Ectodermal cell (in vitro differentiated cells): ENCODE data around the gene MAPKAP1.
"Not testable (repeated sequence)": the region's sequence is repeated elsewhere in the genome, so short reads cannot be mapped to it uniquely, and the experiment has no call there.

Experiments used
- H3K27ac ChIP-seq: 2 replicates; pipeline ENCODE4 v1.7.0; 2013; ENCODE audit warnings: mild to moderate bottlenecking, low read depth, low read length; ENCODE audit not compliant: insufficient read depth, poor library complexity, severe bottlenecking
- H3K27me3 ChIP-seq: 2 replicates; pipeline ENCODE4 v1.7.0; 2013; ENCODE audit warnings: mild to moderate bottlenecking, low read length; ENCODE audit not compliant: insufficient read depth, control insufficient read depth, poor library complexity, severe bottlenecking
- H3K36me3 ChIP-seq: one replicate; pipeline ENCODE4 v1.7.0; 2013; ENCODE audit warnings: low read length; ENCODE audit not compliant: control insufficient read depth, insufficient read depth
- H3K4me1 ChIP-seq: one replicate; pipeline ENCODE4 v1.7.0; 2013; ENCODE audit warnings: low read length; ENCODE audit not compliant: control insufficient read depth, insufficient read depth
- H3K4me3 ChIP-seq: 2 replicates; pipeline ENCODE4 v1.7.0; 2013; ENCODE audit warnings: low read depth, low read length, control low read depth; ENCODE audit not compliant: insufficient read depth
- H3K9me3 ChIP-seq: 2 replicates; pipeline ENCODE4 v1.7.0; 2013; ENCODE audit warnings: mild to moderate bottlenecking, low read length, moderate library complexity; ENCODE audit not compliant: control insufficient read depth
- WGBS, 2 experiments: methylation state at CpG; one replicate each; pipeline ENCODE4 v1.1.7; 2013; ENCODE audit warnings: missing lambda C conversion rate in 2 of 2; 5-methylcytosine and 5-hydroxymethylcytosine counted together

Gene MAPKAP1

DNA sequence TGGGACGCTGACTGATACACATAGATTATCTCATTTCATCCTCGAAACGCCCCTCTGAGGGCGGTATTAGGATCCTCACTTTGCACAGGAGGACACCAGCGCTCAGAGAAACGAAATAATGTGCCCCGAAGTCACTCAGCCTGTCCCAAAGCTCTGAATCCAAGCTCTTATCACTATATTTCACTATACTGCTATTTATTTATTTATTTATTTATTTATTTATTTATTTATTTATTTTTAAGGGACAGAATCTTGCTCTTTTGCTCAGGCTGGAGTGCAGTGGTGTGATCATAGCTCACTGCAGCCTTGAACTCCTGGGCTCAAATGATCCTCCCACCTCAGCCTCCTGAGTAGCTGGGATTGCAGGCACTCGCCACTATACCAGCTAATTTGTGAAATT lies 306.8 kb downstream of the MAPKAP1 start:
- H3K27me3 ChIP-seq, H3K4me1 ChIP-seq, H3K27ac ChIP-seq, H3K36me3 ChIP-seq, H3K4me3 ChIP-seq, H3K9me3 ChIP-seq: not testable (repeated sequence)
- 91% methylated on average over 8 of the region's 8 CpGs for WGBS, 2 experiments

DNA sequence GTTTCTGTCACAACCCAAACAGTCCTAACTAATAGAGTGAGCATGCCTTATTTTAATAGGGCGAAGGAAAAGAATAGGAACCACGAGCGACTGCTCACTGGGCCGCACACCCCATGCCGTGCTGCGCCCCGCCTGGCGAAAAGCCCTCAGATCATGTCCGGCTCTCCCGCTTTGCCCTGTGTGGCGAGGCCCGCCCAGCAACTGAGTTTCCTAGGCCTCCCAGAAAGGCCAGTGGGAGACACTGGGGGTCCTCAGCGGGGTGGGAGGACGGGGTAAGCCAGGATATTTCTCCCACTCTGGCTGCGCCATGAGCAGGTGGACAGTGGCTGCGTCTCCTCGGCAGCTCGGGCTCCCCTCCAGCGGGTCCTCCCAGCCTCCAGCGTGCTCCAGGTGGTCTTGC lies 307.3 kb downstream of the MAPKAP1 start:
- Histone ChIP-seq H3K9me3 (no peaks in the 10 kb centered on the region), H3K27ac (no peak overlapping the region), H3K27me3 (no peaks in the 10 kb centered on the region), H3K4me1 (no peaks in the 10 kb centered on the region), H3K4me3 (no peak overlapping the region), H3K36me3 (no peaks in the 10 kb centered on the region)
- 91 to 94% methylated on average over 20 of the region's 20 CpGs for WGBS, 2 experiments

DNA sequence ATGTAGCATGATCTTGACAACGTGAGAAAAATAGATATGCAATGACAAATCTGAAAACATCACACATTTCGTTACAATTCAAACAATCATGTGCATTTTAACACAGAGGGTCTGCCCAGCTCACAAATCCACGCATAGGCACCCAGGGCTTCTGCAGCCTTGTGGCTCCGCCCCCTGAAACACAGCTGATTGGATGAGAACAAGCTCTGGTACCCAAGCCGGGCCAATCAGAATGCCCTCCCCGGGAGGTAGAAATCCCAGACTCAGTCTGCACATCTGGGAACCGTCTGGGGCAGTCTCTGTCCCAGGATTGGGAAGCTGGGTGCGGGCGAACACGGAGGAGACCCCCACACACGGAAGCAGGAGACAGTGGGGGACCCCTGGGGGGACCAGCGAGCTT lies 307.8 kb downstream of the MAPKAP1 start:
- no peaks in the 10 kb centered on the region for H3K4me1 ChIP-seq
- 91 to 93% methylated on average over 12 of the region's 12 CpGs for WGBS, 2 experiments
- H3K4me3 ChIP-seq: no peak overlapping the region
- H3K9me3 ChIP-seq: no peaks in the 10 kb centered on the region
- H3K27me3 ChIP-seq: no peaks in the 10 kb centered on the region
- no peak overlapping the region for H3K27ac ChIP-seq
- H3K36me3 ChIP-seq: no peaks in the 10 kb centered on the region

DNA sequence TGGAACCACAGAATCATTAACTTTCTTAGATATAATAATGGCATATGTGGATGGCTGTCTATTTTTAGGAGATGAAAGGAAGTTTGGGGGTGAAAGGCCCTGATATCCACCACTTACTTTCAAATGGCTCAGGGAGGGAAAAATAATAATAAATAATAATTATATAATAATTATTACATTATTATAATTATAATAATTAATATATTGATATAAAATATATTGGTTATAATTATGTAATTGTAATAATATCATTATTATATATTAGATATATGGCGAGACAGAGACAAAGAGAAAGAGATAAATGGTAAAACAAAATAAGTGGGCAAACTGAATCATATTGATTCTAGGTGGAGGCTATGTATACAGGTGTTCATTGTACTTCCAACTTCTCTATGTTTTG lies 308.8 kb downstream of the MAPKAP1 start:
- Histone ChIP-seq H3K4me1 (no peaks in the 10 kb centered on the region), H3K36me3 (no peaks in the 10 kb centered on the region), H3K9me3 (no peaks in the 10 kb centered on the region), H3K4me3 (no peak overlapping the region), H3K27me3 (no peaks in the 10 kb centered on the region), H3K27ac (no peak overlapping the region)
- WGBS, 2 experiments: 100% methylated on average over 1 of the region's 1 CpG; no CpG with 5 or more reads in 1 of the 2 experiments

DNA sequence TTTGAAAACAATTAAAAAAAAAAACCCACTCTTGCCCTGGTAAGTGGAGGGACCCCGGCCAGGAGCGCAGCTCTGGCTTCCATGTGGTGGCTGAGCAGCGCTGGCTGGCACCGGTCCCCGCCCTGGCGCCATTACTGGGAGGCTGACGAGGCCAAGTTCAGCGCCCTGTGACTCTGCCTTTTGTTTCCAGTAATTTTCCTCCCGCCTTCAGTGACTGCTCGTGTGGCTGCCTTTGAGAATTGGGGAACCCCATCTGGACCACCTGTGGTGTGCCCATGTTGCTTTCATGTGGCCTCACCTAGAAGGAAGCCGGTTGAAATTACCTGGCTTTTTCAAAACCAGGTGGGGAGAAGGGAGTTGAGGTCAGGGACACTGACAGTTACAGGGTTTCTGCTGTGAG lies 309.3 kb downstream of the MAPKAP1 start:
- Histone ChIP-seq H3K9me3 (no peaks in the 10 kb centered on the region), H3K4me3 (no peak overlapping the region), H3K27me3 (no peaks in the 10 kb centered on the region), H3K4me1 (no peaks in the 10 kb centered on the region), H3K36me3 (no peaks in the 10 kb centered on the region), H3K27ac (no peak overlapping the region)
- 89 to 90% methylated on average over 11 of the region's 11 CpGs for WGBS, 2 experiments

GRCh38 chr9:125396799-125397198 lies 310.2 kb downstream of the MAPKAP1 start:
- Histone ChIP-seq H3K9me3 (no peaks in the 10 kb centered on the region), H3K27ac (no peak overlapping the region), H3K4me3 (no peak overlapping the region), H3K4me1 (no peaks in the 10 kb centered on the region), H3K27me3 (no peaks in the 10 kb centered on the region), H3K36me3 (no peaks in the 10 kb centered on the region)
- WGBS, 2 experiments: 96 to 97% methylated on average over 5 to 6 of the region's 6 CpGs

GRCh38 chr9:125393426-125393825 lies 313.6 kb downstream of the MAPKAP1 start:
- no peaks in the 10 kb centered on the region for H3K27me3 ChIP-seq
- no peaks in the 10 kb centered on the region for H3K9me3 ChIP-seq
- H3K36me3 ChIP-seq: no peaks in the 10 kb centered on the region
- H3K27ac ChIP-seq: no peak overlapping the region
- no peak overlapping the region for H3K4me3 ChIP-seq
- peaks cover 3% of the 10 kb centered on the region for H3K4me1 ChIP-seq
- 92 to 95% methylated on average over 3 of the region's 3 CpGs for WGBS, 2 experiments

DNA sequence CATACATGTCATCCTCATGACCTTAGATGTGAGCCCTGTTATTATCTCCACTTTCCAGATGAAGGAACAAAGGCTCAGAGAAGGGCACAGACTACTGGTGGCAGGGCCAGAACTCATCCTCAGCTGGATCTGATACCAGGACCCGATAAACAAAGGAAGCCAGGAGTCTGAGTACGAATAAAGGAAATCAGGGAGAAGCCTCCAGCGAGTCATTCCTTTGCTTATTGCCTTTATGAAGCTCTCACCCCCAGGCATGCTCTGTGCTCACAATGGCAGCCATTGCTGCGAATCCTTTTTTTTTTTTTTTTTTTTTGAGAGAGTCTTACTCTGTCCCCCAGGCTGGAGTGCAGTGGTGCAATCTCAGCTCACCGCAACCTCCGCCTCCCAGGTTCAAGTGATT lies 315.3 kb downstream of the MAPKAP1 start:
- no peaks in the 10 kb centered on the region for H3K36me3 ChIP-seq
- H3K9me3 ChIP-seq: no peaks in the 10 kb centered on the region
- H3K27me3 ChIP-seq: no peaks in the 10 kb centered on the region
- H3K27ac ChIP-seq: no peak overlapping the region
- peaks cover 8% of the 10 kb centered on the region for H3K4me1 ChIP-seq
- H3K4me3 ChIP-seq: no peak overlapping the region
- WGBS, 2 experiments: 90 to 96% methylated on average over 6 of the region's 6 CpGs

GRCh38 chr9:125388978-125389377 lies 318.0 kb downstream of the MAPKAP1 start:
- Histone ChIP-seq H3K27ac (no peak overlapping the region), H3K4me3 (no peak overlapping the region), H3K9me3 (no peaks in the 10 kb centered on the region), H3K4me1 (peaks cover 8% of the 10 kb centered on the region), H3K27me3 (no peaks in the 10 kb centered on the region), H3K36me3 (no peaks in the 10 kb centered on the region)
- 72 to 74% methylated on average over 6 of the region's 6 CpGs for WGBS, 2 experiments

DNA sequence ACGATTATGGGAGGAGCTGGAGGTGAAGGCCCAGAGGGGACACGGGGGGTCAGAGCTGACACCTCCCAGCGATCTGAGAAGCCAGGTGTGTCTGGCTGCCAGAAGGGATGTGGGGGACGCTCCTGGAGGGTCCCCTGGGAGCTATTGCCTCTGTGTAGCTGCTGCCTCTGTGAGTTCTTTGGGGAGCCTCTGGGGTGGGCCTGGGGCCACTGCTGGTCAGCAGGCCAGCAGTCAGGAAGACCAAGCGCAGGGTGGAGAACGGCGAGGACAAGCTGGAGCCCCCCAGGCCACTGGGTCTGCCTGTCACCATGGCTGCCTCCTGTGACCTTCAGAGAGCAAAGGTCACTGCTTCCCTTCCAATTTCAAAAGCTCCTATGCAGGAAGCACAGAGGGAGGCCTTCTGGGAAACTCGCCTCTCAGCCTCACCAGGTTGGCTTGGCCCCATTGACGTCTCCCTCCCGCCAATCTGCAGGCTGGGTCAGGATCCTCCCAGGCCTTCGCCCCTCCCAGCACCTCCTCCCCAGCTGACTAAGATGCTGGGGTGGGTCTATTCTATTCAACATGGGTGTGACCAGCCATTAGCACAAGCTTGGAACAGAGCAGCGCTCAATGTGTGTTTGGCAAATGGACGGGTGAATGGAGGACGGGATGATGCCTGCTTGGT lies 319.0 kb downstream of the MAPKAP1 start:
- no peaks in the 10 kb centered on the region for H3K9me3 ChIP-seq
- H3K27me3 ChIP-seq: no peaks in the 10 kb centered on the region
- no peak overlapping the region for H3K4me3 ChIP-seq
- H3K4me1 ChIP-seq: peaks cover 8% of the 10 kb centered on the region
- 80 to 84% methylated on average over 14 of the region's 14 CpGs for whole genome bisulfite sequencing, 2 experiments
- no peaks in the 10 kb centered on the region for H3K36me3 ChIP-seq
- no peak overlapping the region for H3K27ac ChIP-seq
